Stomach smooth muscle (tissue), 2 donors: Measurements from ENCODE around the gene CD40.
"Not testable (repeated sequence)": the region's sequence is repeated elsewhere in the genome, so short reads cannot be mapped to it uniquely, and the experiment has no call there.

Source experiments
- H3K27ac ChIP-seq: one replicate; pipeline ENCODE4 v1.7.0; 2013; ENCODE audit warnings: mild to moderate bottlenecking, low read length, inconsistent platforms
- H3K27me3 ChIP-seq, 2 donors: one replicate each; pipeline ENCODE4 v1.7.0; 2013; ENCODE audit warnings: low read length in 2 of 2; ENCODE audit not compliant: insufficient read depth in 2 of 2, control insufficient read depth in 1 of 2
- H3K36me3 ChIP-seq, 2 donors: one replicate each; pipeline ENCODE4 v1.7.0; 2013; ENCODE audit warnings: low read length in 2 of 2; ENCODE audit not compliant: control insufficient read depth in 2 of 2, insufficient read depth in 2 of 2
- H3K4me1 ChIP-seq: one replicate; pipeline ENCODE4 v1.7.0; 2013; ENCODE audit warnings: low read length; ENCODE audit not compliant: control insufficient read depth, insufficient read depth
- H3K4me3 ChIP-seq, 2 donors: one replicate each; pipeline ENCODE4 v1.7.0; 2013; ENCODE audit warnings: low read length in 2 of 2
- H3K9ac ChIP-seq, 2 donors: one replicate each; pipeline ENCODE4 v1.7.0; 2013; ENCODE audit warnings: low read length in 2 of 2, mild to moderate bottlenecking in 1 of 2
- H3K9me3 ChIP-seq, 2 donors: one replicate each; pipeline ENCODE4 v1.7.0; 2013; ENCODE audit warnings: low read length in 2 of 2; ENCODE audit not compliant: control insufficient read depth in 2 of 2
- donor health status: healthy.
- donor health status: Pancreatic carcinoma.

CD40 gene

DNA sequence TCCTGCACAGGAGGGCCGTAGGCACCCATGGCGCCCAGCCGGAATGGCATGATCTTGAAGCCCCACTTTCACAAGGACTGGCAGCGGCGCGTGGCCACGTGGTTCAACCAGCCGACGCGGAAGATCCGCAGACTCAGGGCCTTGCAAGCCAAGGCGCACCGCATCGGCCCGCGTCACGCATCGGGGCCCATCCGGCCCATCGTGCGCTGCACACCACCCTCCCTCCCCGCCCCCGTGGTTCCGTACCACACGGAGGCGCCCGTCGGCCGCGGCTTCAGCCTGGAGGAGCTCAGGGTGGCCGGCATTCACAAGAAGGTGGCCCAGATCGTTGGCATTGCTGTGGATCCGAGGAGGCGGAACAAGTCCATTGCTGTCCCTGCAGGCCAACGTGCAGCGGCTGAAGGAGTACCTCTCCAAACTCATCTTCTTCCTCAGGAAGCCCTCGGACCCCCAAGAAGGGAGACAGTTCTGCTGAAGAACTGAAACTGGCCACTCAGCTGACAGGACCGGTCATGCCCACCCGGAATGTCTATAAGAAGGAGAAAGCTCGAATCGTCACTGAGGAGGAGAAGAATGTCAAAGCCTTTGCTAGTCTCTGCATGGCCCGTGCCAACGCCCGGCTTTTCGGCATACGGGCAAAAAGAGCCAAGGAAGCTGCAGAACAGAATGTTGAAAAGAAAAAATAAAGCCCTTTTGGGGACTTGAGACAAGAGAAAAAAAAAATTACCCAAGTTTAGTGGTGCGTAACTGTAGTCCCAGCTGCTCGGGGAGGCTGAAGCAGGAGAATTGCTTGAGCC, 18.4 kb upstream of the CD40 start:
- Histone ChIP-seq H3K27ac (no peak overlapping the region), H3K9me3 (peaks cover 0 to 4% of the 10 kb centered on the region in 2 donors), H3K4me3 (peak overlapping the region in 1 of 2 donors; percentile 29), H3K4me1 (no peaks in the 10 kb centered on the region), H3K27me3 (peaks cover 16 to 18% of the 10 kb centered on the region in 2 donors), H3K9ac (no peak overlapping the region), H3K36me3 (no peaks in the 10 kb centered on the region)

DNA sequence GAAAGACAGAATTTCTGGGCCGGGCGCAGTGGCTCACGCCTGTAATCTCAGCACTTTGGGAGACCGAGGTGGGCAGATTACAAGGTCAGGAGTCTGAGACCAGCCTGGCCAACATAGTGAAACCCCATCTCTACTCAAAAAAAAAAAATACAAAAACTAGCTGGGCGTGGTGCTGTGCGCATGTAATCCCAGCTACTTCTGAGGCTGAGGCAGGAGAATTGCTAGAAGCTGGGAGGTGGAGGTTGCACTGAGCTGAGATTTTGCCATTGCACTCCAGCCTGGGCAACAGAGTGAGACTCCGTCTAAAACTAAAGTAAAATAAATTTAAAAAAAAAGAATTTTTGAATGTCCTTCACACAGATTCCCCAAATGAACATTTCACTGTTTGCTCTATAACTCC, 17.7 kb upstream of the CD40 start:
- peaks cover 16 to 18% of the 10 kb centered on the region in 2 donors for H3K27me3 ChIP-seq
- H3K4me3 ChIP-seq, H3K36me3 ChIP-seq, H3K9ac ChIP-seq, H3K27ac ChIP-seq, H3K4me1 ChIP-seq, H3K9me3 ChIP-seq: not testable (repeated sequence)

DNA sequence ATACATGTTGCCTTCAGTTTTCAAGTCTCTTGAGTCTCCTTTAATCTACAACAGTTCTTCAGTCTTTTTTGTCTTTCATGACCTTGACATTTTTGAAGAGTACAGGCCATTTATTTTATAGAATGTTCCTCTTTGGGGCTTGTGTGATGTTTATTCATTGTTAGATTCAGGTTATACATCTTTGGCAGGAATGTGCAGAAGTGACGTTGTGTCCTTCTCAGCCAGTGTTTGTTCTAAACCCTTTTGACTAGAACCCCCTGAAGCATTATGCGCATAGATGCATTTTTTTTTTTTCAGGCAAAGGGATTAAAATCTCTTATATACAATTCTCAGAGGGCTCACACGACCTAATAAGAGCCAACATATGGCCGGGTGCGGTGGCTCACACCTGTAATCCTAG, 17.1 kb upstream of the CD40 start:
- Histone ChIP-seq H3K9me3 (peaks cover 0 to 4% of the 10 kb centered on the region in 2 donors), H3K36me3 (no peaks in the 10 kb centered on the region), H3K4me3 (no peak overlapping the region), H3K4me1 (no peaks in the 10 kb centered on the region), H3K9ac (no peak overlapping the region), H3K27ac (no peak overlapping the region), H3K27me3 (peaks cover 16 to 18% of the 10 kb centered on the region in 2 donors)

DNA sequence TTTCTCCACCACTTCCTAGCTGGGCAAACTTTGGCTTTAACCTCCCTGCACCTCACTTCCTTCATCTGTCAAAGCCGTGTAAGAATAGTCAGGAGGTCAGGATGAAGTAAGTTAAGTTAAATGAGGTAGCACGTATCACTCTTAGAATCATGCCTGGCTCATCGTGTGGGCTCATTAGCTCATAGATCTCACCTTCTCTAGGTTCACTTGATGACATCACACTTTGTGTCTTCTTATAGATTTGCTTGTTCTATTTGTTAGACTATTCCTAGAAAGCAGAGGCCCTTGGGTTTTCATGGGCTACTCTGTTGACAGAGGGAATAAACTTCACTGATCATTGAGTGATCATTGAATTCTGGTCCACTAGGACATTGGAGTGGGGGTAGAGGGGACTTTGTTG, 16.2 kb upstream of the CD40 start:
- Histone ChIP-seq H3K36me3 (no peaks in the 10 kb centered on the region), H3K4me3 (no peak overlapping the region), H3K27ac (no peak overlapping the region), H3K9me3 (peaks cover 0 to 4% of the 10 kb centered on the region in 2 donors), H3K27me3 (peaks cover 18 to 20% of the 10 kb centered on the region in 2 donors), H3K4me1 (no peaks in the 10 kb centered on the region), H3K9ac (no peak overlapping the region)

DNA sequence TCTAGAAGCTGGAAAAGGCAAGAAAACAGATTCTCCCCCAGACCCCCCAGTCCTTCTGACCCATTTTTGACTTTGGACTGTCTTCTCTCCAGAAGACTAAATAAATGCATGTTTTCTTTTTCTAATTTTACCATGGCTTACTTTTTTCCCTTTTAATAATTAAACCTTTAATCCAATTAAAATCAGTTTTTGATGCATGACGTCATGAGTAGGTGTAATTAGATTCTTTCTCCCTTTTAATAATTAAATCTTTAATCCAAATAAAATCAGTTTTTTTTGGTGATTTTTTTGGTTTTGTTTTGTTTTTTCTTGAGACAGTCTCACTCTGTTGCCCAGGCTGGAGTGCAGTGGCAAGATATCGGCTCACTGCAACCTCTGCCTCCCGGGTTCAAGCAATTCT, 15.2 kb upstream of the CD40 start:
- H3K4me1 ChIP-seq: no peaks in the 10 kb centered on the region
- no peaks in the 10 kb centered on the region for H3K36me3 ChIP-seq
- H3K4me3 ChIP-seq: no peak overlapping the region
- H3K27ac ChIP-seq: no peak overlapping the region
- peaks cover 0 to 4% of the 10 kb centered on the region in 2 donors for H3K9me3 ChIP-seq
- no peak overlapping the region for H3K9ac ChIP-seq
- peaks cover 21 to 22% of the 10 kb centered on the region in 2 donors for H3K27me3 ChIP-seq

DNA sequence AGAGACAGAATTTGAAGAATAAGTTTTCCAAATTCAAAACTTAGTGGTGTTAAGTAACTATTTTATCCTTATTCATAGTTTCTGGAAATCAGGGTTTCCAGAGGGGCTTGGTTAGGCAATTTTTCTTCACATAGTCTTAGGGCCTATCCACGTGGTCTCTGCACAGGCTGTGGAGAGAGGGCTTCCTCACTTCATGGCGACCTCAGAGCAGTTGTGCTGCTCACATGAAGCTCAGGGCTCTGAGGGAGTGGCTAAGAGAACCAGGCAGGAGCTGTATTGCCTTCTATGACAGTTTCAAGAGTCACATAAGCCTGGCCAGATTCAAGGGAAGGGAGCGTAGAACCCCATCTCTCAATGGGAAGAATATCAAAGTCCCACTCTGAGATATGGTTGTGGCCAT, 13.9 kb upstream of the CD40 start:
- Histone ChIP-seq H3K4me1 (no peaks in the 10 kb centered on the region), H3K36me3 (no peaks in the 10 kb centered on the region), H3K9me3 (peaks cover 0 to 4% of the 10 kb centered on the region in 2 donors), H3K4me3 (no peak overlapping the region), H3K9ac (no peak overlapping the region), H3K27me3 (peaks cover 24% of the 10 kb centered on the region in 2 donors), H3K27ac (no peak overlapping the region)

DNA sequence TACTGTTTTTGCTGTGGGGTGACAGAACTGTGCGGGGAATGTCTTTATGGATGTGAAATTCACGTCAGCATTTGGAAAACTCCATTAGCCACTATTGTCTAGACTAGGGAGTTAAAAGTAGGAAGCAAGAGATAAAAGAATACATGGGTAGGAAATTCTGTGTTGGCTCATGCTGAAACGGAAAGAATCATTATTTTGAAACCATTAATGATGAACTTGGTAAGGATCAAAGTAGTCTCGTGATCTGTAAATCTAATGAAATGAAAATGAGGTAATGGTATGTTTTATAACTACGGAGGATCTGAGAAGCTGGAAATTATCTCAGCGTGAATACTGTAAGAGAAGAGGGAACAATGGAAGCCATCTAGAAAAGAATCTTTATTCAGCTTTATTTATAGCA, 11.1 kb upstream of the CD40 start:
- Histone ChIP-seq H3K27ac (no peak overlapping the region), H3K4me3 (no peak overlapping the region), H3K36me3 (no peaks in the 10 kb centered on the region), H3K9me3 (peaks cover 0 to 4% of the 10 kb centered on the region in 2 donors), H3K27me3 (peaks cover 12 to 20% of the 10 kb centered on the region in 2 donors), H3K4me1 (no peaks in the 10 kb centered on the region), H3K9ac (no peak overlapping the region)

DNA sequence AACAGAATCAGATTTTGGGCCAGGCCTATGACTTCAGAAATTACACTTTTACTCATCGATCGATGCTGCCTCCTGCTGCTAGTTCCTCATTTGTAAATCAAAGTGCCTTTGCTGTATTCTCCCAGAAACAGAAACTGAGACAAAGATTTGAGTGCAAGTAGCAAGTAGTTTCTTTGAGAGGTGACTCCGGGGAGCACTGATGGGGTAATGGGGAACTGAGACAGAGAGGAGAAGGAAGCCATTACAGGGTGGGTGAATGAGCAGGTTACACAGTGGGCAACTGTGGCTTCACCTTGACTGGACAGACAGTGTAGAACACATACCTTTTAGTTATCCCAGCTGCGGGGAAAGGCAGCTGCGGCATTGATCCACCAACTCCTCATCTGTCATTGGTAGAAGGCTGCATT, 9.7 kb upstream of the CD40 start:
- Histone ChIP-seq H3K9me3 (no peaks in the 10 kb centered on the region), H3K27ac (no peak overlapping the region), H3K27me3 (peaks cover 12 to 15% of the 10 kb centered on the region in 2 donors), H3K4me3 (no peak overlapping the region), H3K4me1 (no peaks in the 10 kb centered on the region), H3K9ac (no peak overlapping the region), H3K36me3 (no peaks in the 10 kb centered on the region)

DNA sequence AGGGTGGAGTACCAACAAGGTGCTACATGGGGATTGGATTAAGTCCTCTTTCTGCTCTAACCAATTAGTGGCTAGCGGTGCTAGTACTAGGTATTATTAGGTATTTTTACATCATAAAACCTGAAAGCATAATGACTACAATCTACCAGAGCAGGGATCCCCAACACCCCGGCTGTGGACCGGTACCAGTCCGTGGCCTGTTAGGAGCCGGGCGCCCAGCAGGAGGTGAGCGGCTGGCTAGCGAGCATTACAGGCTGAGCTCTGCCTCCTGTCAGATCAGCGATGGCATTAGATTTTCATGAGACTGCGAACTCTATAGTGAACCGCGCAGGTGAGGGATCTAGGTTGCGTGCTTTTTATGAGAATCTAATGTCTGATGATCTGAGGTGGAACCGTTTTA, 9.1 kb upstream of the CD40 start:
- H3K27ac ChIP-seq: no peak overlapping the region
- no peak overlapping the region for H3K9ac ChIP-seq
- H3K36me3 ChIP-seq: no peaks in the 10 kb centered on the region
- no peaks in the 10 kb centered on the region for H3K4me1 ChIP-seq
- H3K27me3 ChIP-seq: peaks cover 12 to 15% of the 10 kb centered on the region in 2 donors
- no peak overlapping the region for H3K4me3 ChIP-seq
- no peaks in the 10 kb centered on the region for H3K9me3 ChIP-seq

DNA sequence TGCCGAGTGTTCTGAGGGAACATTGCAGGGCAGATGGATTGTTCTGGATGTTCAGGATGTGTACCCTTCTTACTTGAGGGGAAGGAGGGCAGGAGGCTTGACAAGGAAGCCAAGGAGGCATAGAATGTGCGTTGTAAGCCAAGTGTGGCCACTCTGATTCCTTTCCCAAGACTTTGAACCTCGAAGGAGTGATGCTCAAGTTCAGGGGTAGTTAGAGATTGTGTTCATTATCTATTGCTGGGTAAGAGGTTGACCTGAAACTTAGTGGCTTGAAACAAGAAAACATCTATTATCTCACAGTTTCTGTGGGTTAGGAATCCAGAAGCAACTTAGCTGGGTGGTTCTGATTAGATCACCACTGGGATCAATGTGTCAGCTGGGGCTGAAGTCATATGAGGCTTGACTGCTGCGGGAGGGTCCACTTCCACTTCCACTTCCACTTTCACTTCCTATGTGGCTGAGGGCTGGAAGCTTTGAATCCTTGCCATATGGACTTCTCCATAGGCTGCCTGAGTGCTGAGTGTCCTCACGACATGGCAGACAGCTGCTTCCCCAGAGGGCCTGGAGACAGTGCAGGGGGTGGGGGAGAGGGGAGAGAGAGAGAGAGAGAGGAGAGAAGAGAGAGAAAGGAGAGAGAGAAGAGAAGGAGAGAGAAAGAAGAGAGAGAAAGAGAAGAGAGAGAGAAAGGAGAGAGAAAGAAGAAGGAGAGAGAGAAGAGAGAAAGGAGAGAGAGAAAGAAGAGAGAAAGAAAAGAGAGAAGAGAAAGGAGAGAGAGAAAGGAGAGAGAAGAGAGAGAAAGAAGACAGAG, 6.9 kb upstream of the CD40 start:
- H3K9ac ChIP-seq: no peak overlapping the region
- H3K4me1 ChIP-seq: no peaks in the 10 kb centered on the region
- H3K4me3 ChIP-seq: no peak overlapping the region
- peaks cover 12 to 15% of the 10 kb centered on the region in 2 donors for H3K27me3 ChIP-seq
- no peaks in the 10 kb centered on the region for H3K9me3 ChIP-seq
- no peak overlapping the region for H3K27ac ChIP-seq
- no peaks in the 10 kb centered on the region for H3K36me3 ChIP-seq

DNA sequence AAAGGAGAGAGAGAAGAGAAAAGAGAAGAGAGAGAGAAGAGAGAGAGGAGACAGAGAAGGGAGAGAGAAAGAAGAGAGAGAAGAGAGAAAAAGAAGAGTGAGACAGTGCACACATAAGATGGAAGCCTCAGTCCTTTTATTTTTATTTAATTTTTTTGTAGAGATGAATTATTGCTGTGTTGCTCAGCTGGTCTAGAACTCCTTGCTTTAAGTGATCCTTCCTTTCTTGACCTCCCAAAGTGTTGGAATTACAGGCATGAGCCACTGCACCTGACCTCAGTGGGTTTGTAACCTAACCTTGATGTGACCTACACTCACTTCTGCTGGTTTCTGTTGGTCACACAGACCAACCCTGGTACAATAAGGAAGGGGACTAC, 6.3 kb upstream of the CD40 start:
- Histone ChIP-seq H3K9ac (no peak overlapping the region), H3K27me3 (peaks cover 12 to 14% of the 10 kb centered on the region in 2 donors), H3K27ac (no peak overlapping the region), H3K4me1 (no peaks in the 10 kb centered on the region), H3K9me3 (no peaks in the 10 kb centered on the region), H3K36me3 (no peaks in the 10 kb centered on the region), H3K4me3 (no peak overlapping the region)
